Tibial nerve (tissue), 3 donors: ENCODE data around the gene SLC35A3.

Source experiments
- POLR2A ChIP-seq, 2 donors: fragments of 450-650 bp; IDR thresholded peaks; one replicate each; pipeline ENCODE4 v1.6.1; 2017; ENCODE audit warnings: antibody characterized with exemption in 2 of 2, mild to moderate bottlenecking in 2 of 2, moderate library complexity in 2 of 2
- TF ChIP-seq, protein P1 (sequence below), 5 experiments: fragments of 200-600 bp in 3 of 5; fragments of 450-650 bp in 2 of 5; sonication (generic) in 3 of 5; IDR thresholded peaks; one replicate each; pipeline ENCODE4 v1.5.1; 2016 to 2019; ENCODE audit warnings: antibody characterized with exemption in 5 of 5, mild to moderate bottlenecking in 3 of 5, moderate library complexity in 2 of 5

DNA sequence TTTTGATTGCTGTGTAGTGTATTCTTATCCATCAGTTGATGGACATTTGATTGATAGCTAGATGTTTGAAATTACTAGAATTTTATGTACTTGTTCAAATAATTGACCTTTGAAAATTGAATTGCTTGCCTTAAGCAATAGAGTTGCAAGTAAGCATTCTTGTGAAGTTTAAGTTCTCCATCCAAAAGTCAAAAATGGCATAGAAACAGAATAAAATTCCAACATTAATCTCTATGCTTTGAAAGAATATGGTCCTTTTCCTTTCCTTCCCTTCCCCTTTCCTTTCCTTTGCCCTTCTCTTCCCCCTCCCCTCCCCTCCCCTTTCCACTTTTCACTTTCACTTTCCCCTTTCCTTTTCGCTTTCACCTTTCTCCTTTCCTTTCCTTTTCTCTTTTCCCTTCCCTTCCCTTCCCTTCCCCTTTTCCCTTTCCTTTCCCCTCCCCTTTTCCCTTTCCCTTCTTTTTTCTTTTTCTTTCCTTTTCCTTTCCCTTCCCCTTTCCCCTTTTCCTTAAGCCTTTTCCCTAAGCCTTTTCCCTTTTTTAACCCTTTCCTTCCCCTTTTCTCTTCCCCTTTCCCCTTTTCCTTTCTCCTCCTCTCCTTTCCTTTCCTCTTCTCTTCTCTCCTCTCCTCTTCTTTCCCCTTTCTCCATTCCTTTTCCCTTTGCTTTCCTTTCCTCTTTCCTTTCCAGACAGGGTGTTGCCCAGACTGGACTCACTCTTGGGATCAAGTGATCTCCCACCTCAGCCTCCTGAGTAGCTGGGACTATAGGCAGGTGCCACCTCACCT lies 95.6 kb downstream of the SLC35A3 start:
- TF ChIP-seq, protein P1, sequence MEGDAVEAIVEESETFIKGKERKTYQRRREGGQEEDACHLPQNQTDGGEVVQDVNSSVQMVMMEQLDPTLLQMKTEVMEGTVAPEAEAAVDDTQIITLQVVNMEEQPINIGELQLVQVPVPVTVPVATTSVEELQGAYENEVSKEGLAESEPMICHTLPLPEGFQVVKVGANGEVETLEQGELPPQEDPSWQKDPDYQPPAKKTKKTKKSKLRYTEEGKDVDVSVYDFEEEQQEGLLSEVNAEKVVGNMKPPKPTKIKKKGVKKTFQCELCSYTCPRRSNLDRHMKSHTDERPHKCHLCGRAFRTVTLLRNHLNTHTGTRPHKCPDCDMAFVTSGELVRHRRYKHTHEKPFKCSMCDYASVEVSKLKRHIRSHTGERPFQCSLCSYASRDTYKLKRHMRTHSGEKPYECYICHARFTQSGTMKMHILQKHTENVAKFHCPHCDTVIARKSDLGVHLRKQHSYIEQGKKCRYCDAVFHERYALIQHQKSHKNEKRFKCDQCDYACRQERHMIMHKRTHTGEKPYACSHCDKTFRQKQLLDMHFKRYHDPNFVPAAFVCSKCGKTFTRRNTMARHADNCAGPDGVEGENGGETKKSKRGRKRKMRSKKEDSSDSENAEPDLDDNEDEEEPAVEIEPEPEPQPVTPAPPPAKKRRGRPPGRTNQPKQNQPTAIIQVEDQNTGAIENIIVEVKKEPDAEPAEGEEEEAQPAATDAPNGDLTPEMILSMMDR (IDR thresholded peaks at IDR 0.05): no peak
- no peak for TF ChIP-seq POLR2A (IDR thresholded peaks at IDR 0.05)
